ENCODE measurements around the gene MAML2. TPM values are rescaled to one million over a fixed set of nuclear protein-coding genes. Genes with fewer than 3 reads are reported as not detected.
A peak's percentile ranks its signal among the peaks of the same experiment; 100 is the strongest.

Gene MAML2
- total and polyA plus RNA-seq, 2 experiments from 2014 or later = 4.7 to 15.3 TPM

DNA sequence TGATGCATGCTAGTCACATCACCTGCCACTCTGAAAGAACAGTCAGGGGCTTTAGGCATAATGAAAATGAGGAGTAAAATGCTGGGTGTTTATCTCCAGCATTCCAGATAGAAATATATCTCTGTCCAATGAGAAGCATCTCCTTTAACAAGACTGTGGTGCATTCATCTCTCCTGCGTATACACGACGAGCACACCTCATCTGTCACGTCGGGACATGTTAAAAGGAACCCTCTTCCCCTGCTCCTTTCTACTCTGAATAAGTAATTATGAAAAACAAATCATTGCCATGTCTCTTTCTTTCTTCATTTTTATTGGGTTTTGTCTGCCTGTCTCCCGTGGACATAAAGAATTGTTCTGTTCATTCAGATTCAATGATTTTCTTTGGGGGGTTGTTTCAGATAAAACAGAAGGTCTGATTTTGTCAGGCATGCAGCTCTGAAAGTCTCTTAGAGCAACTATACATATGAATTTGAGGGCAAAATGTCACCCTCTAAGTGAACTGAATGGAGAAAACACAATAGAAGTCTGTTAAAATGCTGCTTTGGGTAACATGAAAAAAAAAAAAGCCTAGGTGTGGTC is 195.0 kb downstream of the MAML2 start:
- H4K20me1 ChIP-seq (ENCODE audit: insufficient read depth, poor library complexity, severe bottlenecking) = peaks cover 2% of the 10 kb centered on the region
- H3K27me3 ChIP-seq = no peaks in the 10 kb centered on the region
- H3K4me1 ChIP-seq (ENCODE audit: insufficient read depth) = peaks cover 38% of the 10 kb centered on the region
- H3K4me2 ChIP-seq = no peak overlapping the region
- H3K27ac ChIP-seq = peak overlapping the region; percentile 25
- no peaks in the 10 kb centered on the region for H3K9me2 ChIP-seq (replicated peaks; ENCODE audit: insufficient read depth)
- H3K79me2 ChIP-seq = peaks cover 31% of the 10 kb centered on the region
- no peak for TF ChIP-seq EZH2 (IDR thresholded peaks at IDR 0.05; ENCODE audit: borderline replicate concordance)
- TF ChIP-seq, protein P1, sequence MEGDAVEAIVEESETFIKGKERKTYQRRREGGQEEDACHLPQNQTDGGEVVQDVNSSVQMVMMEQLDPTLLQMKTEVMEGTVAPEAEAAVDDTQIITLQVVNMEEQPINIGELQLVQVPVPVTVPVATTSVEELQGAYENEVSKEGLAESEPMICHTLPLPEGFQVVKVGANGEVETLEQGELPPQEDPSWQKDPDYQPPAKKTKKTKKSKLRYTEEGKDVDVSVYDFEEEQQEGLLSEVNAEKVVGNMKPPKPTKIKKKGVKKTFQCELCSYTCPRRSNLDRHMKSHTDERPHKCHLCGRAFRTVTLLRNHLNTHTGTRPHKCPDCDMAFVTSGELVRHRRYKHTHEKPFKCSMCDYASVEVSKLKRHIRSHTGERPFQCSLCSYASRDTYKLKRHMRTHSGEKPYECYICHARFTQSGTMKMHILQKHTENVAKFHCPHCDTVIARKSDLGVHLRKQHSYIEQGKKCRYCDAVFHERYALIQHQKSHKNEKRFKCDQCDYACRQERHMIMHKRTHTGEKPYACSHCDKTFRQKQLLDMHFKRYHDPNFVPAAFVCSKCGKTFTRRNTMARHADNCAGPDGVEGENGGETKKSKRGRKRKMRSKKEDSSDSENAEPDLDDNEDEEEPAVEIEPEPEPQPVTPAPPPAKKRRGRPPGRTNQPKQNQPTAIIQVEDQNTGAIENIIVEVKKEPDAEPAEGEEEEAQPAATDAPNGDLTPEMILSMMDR (IDR thresholded peaks at IDR 0.05; ENCODE audit: poor library complexity) = no peak
- H2AFZ ChIP-seq = no peak overlapping the region
- WGBS (ENCODE audit: low lambda C conversion rate, missing lambda C conversion rate) = 66% methylated on average over 6 of the region's 6 CpGs
- H3K4me3 ChIP-seq = no peak overlapping the region
- no peaks in the 10 kb centered on the region for H3K9me3 ChIP-seq (ENCODE audit: low read depth)
- no peaks in the 10 kb centered on the region for H3K36me3 ChIP-seq (replicated peaks; ENCODE audit: insufficient read depth, low read depth)
- no peak for DNase-seq (ENCODE audit: low spot score)

DNA sequence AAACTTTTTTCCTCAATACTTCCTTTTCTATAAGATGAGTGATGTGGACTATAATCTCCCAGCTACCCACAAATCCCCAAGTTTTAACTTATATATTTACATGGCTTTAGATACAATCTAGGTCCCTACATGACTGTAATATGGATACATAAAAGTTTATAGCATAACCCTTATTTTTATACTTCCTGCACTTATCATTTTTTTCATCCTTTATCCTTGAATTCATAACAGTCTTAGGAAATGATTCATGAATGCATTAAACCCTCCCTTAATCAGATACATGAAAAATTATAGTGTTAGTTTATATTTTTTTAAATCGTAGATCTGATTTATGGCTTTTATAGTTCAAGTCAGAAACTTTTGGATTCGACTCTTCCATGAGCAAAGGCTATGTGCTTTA is 195.8 kb downstream of the MAML2 start:
- H3K27ac ChIP-seq = peak overlapping the region; percentile 11
- TF ChIP-seq EZH2 (IDR thresholded peaks at IDR 0.05; ENCODE audit: borderline replicate concordance) (no peak), EZH2phosphoT487 (IDR thresholded peaks at IDR 0.05; ENCODE audit: low read depth, severe bottlenecking, unreplicated experiment) (no peak)
- TF ChIP-seq, protein P1 (IDR thresholded peaks at IDR 0.05; ENCODE audit: poor library complexity) = no peak
- H3K79me2 ChIP-seq = peaks cover 23% of the 10 kb centered on the region
- peaks cover 2% of the 10 kb centered on the region for H4K20me1 ChIP-seq (ENCODE audit: insufficient read depth, poor library complexity, severe bottlenecking)
- no peak overlapping the region for H2AFZ ChIP-seq
- no peak overlapping the region for H3K4me3 ChIP-seq
- no peaks in the 10 kb centered on the region for H3K9me3 ChIP-seq (ENCODE audit: low read depth)
- no peaks in the 10 kb centered on the region for H3K36me3 ChIP-seq (replicated peaks; ENCODE audit: insufficient read depth, low read depth)
- H3K4me1 ChIP-seq (ENCODE audit: insufficient read depth) = peaks cover 44% of the 10 kb centered on the region
- 70% methylated on average over 2 of the region's 2 CpGs for WGBS (ENCODE audit: low lambda C conversion rate, missing lambda C conversion rate)
- H3K27me3 ChIP-seq = no peaks in the 10 kb centered on the region
- H3K4me2 ChIP-seq = no peak overlapping the region
- H3K9me2 ChIP-seq (replicated peaks; ENCODE audit: insufficient read depth) = no peaks in the 10 kb centered on the region
- no peak for DNase-seq (ENCODE audit: low spot score)

DNA sequence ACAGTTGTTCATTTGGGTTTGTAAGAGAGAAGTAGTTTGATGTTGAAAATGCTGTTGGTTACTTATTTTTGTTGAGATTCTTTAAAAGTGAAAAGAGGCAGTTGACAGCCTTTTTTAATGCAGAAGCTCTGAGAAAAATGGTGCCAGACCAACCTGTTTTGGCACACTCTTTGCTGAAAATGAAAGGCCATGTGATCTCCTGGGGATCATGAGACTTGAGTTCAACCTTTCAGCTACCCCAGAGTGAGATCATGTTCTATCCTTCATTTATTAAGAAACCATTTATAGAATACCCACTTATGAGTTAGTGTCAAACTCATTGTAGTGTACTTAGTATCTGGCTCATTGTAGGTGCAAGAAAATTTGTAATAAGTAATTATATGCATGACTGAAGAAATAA is 196.2 kb downstream of the MAML2 start:
- peaks cover 2% of the 10 kb centered on the region for H4K20me1 ChIP-seq (ENCODE audit: insufficient read depth, poor library complexity, severe bottlenecking)
- no peak for TF ChIP-seq EZH2phosphoT487 (IDR thresholded peaks at IDR 0.05; ENCODE audit: low read depth, severe bottlenecking, unreplicated experiment)
- TF ChIP-seq, protein P1 (IDR thresholded peaks at IDR 0.05; ENCODE audit: poor library complexity) = no peak
- TF ChIP-seq EZH2 (IDR thresholded peaks at IDR 0.05; ENCODE audit: borderline replicate concordance) = no peak

More for the DNA sequence above, 196.2 kb downstream of the MAML2 start:
- Histone ChIP-seq H3K4me2 (no peak overlapping the region), H3K4me3 (no peak overlapping the region), H3K79me2 (peaks cover 18% of the 10 kb centered on the region), H3K9me2 (replicated peaks; ENCODE audit: insufficient read depth) (no peaks in the 10 kb centered on the region), H3K4me1 (ENCODE audit: insufficient read depth) (peaks cover 44% of the 10 kb centered on the region), H2AFZ (no peak overlapping the region), H3K9me3 (ENCODE audit: low read depth) (no peaks in the 10 kb centered on the region), H3K36me3 (replicated peaks; ENCODE audit: insufficient read depth, low read depth) (no peaks in the 10 kb centered on the region), H3K27me3 (no peaks in the 10 kb centered on the region), H3K27ac (peak overlapping the region; percentile 11)
- no peak for DNase-seq (ENCODE audit: low spot score)

Measured in hepatocyte (in vitro differentiated cells).